H9 (cell line): ENCODE measurements around the gene CDK16. TPM values are rescaled to one million over a fixed set of nuclear protein-coding genes. Genes with fewer than 3 reads are reported as not detected.

Source experiments
- DNase-seq: peaks from one replicate; pipeline ENCODE4 v3.0.0-alpha.2; 2017
- H2AFZ ChIP-seq: one replicate; pipeline ENCODE4 v1.6.1; 2013; ENCODE audit warnings: mild to moderate bottlenecking, low read length, control low read depth, moderate library complexity
- H2AK5ac ChIP-seq: 2 replicates; pipeline ENCODE4 v1.6.1; 2013; ENCODE audit warnings: low read length, control low read depth, mixed read lengths; ENCODE audit not compliant: insufficient read length
- H2BK120ac ChIP-seq: one replicate; pipeline ENCODE4 v1.6.1; 2013; ENCODE audit warnings: low read depth, mild to moderate bottlenecking, low read length, control low read depth, inconsistent platforms; ENCODE audit not compliant: poor library complexity, severe bottlenecking
- H2BK12ac ChIP-seq: 2 replicates; pipeline ENCODE4 v1.6.1; 2013; ENCODE audit warnings: low read length, control low read depth, mixed read lengths, low read depth; ENCODE audit not compliant: insufficient read length
- H2BK15ac ChIP-seq: 2 replicates; pipeline ENCODE4 v1.6.1; 2013; ENCODE audit warnings: low read depth, low read length, control low read depth
- H2BK20ac ChIP-seq: one replicate; pipeline ENCODE4 v1.6.1; 2013; ENCODE audit warnings: low read depth, mild to moderate bottlenecking, low read length, control low read depth, inconsistent platforms; ENCODE audit not compliant: poor library complexity, severe bottlenecking
- H2BK5ac ChIP-seq: 2 replicates; pipeline ENCODE4 v1.6.1; 2013; ENCODE audit warnings: low read length, control low read depth, mixed read lengths; ENCODE audit not compliant: insufficient read length
- H3K14ac ChIP-seq: 2 replicates; pipeline ENCODE4 v1.6.1; 2013; ENCODE audit warnings: low read length, control low read depth; ENCODE audit not compliant: insufficient read depth
- H3K18ac ChIP-seq: 2 replicates; pipeline ENCODE4 v1.6.1; 2013; ENCODE audit warnings: low read depth, mild to moderate bottlenecking, mixed read lengths, low read length, control low read depth; ENCODE audit not compliant: insufficient read length
- H3K23ac ChIP-seq: 2 replicates; pipeline ENCODE4 v1.6.1; 2013; ENCODE audit warnings: low read length, control low read depth, mixed read lengths, low read depth; ENCODE audit not compliant: insufficient read length
- H3K23me2 ChIP-seq: 2 replicates; pipeline ENCODE4 v1.6.1; 2013; ENCODE audit warnings: low read depth, mild to moderate bottlenecking, mixed read lengths, low read length, control low read depth; ENCODE audit not compliant: insufficient read length, poor library complexity, severe bottlenecking
- H3K27ac ChIP-seq: 2 replicates; pipeline ENCODE4 v1.5.1; 2013; ENCODE audit warnings: low read length, control low read depth, mixed read lengths, low read depth; ENCODE audit not compliant: insufficient read length
- H3K27me3 ChIP-seq: 2 replicates; pipeline ENCODE4 v1.6.1; 2013; ENCODE audit warnings: low read length, control low read depth, inconsistent platforms; ENCODE audit not compliant: insufficient read depth
- H3K4ac ChIP-seq: 2 replicates; pipeline ENCODE4 v1.6.1; 2013; ENCODE audit warnings: low read depth, mild to moderate bottlenecking, control low read depth, inconsistent platforms, low read length, moderate library complexity
- H3K4me1 ChIP-seq: 2 replicates; pipeline ENCODE4 v1.6.1; 2013; ENCODE audit warnings: low read length, control low read depth, inconsistent platforms; ENCODE audit not compliant: insufficient read depth
- H3K4me2 ChIP-seq: 2 replicates; pipeline ENCODE4 v1.6.1; 2013; ENCODE audit warnings: low read length, control low read depth, mixed read lengths; ENCODE audit not compliant: insufficient read length, insufficient read depth
- H3K56ac ChIP-seq: 2 replicates; pipeline ENCODE4 v1.6.1; 2013; ENCODE audit warnings: low read depth, mild to moderate bottlenecking, mixed read lengths, low read length, control low read depth; ENCODE audit not compliant: insufficient read length
- H3K79me1 ChIP-seq: 2 replicates; pipeline ENCODE4 v1.6.1; 2013; ENCODE audit warnings: low read depth, mild to moderate bottlenecking, moderate library complexity, low read length, control low read depth, inconsistent platforms; ENCODE audit not compliant: insufficient read depth, poor library complexity, severe bottlenecking
- H3K79me2 ChIP-seq: 2 replicates; pipeline ENCODE4 v1.6.1; 2013; ENCODE audit warnings: low read length, control low read depth, inconsistent platforms; ENCODE audit not compliant: insufficient read depth
- H3K9ac ChIP-seq: 2 replicates; pipeline ENCODE4 v1.6.1; 2013; ENCODE audit warnings: low read length, control low read depth, mixed read lengths; ENCODE audit not compliant: insufficient read length; ENCODE audit errors: extremely low read depth
- H3K9me3 ChIP-seq: one replicate; pipeline ENCODE4 v1.6.1; 2013; ENCODE audit warnings: low read depth, low read length, inconsistent platforms; ENCODE audit not compliant: control insufficient read depth
- H3T11ph ChIP-seq: one replicate; pipeline ENCODE4 v1.6.1; 2013; ENCODE audit warnings: mild to moderate bottlenecking, low read length, control low read depth, inconsistent platforms
- H4K20me1 ChIP-seq: one replicate; pipeline ENCODE4 v1.6.1; 2013; ENCODE audit not compliant: control insufficient read depth, insufficient read length, insufficient read depth
- H4K5ac ChIP-seq: 2 replicates; pipeline ENCODE4 v1.6.1; 2013; ENCODE audit warnings: low read depth, mild to moderate bottlenecking, mixed read lengths, low read length, control low read depth; ENCODE audit not compliant: insufficient read length
- H4K8ac ChIP-seq: replicated peaks from 2 replicates; pipeline ENCODE4 v1.6.1; 2013; ENCODE audit warnings: low read length, control low read depth, mixed read lengths, low read depth; ENCODE audit not compliant: insufficient read length
- H4K91ac ChIP-seq: 2 replicates; pipeline ENCODE4 v1.6.1; 2013; ENCODE audit warnings: low read depth, mild to moderate bottlenecking, moderate library complexity, mixed read lengths, low read length, control low read depth; ENCODE audit not compliant: insufficient read length
- H3K27ac Mint-ChIP-seq, 3 experiments: 2 replicates in 2 of 3; 3 replicates in 1 of 3; pipeline ENCODE4 v1.8.0; 2020 to 2021; ENCODE audit warnings: mixed read lengths in 3 of 3, mild to moderate bottlenecking in 1 of 3, moderate library complexity in 1 of 3
- H3K27me3 Mint-ChIP-seq: 2 replicates; pipeline ENCODE4 v1.8.0; 2021; ENCODE audit warnings: low read depth, mild to moderate bottlenecking, moderate library complexity, mixed read lengths
- H3K36me3 Mint-ChIP-seq, 3 experiments: 2 replicates in 2 of 3; 3 replicates in 1 of 3; pipeline ENCODE4 v1.8.0; 2020 to 2021; ENCODE audit warnings: low read depth in 3 of 3, mixed read lengths in 3 of 3; ENCODE audit not compliant: insufficient read depth in 1 of 3
- H3K4me1 Mint-ChIP-seq, 2 experiments: 2 replicates each; pipeline ENCODE4 v1.8.0; 2020; ENCODE audit warnings: mixed read lengths in 2 of 2
- H3K4me3 Mint-ChIP-seq, 2 experiments: 2 replicates in 1 of 2; 3 replicates in 1 of 2; pipeline ENCODE4 v1.8.0; 2020 to 2021; ENCODE audit warnings: mild to moderate bottlenecking in 2 of 2, mixed read lengths in 2 of 2, moderate library complexity in 1 of 2
- H3K9me3 Mint-ChIP-seq, 2 experiments: 2 replicates in 1 of 2; 3 replicates in 1 of 2; pipeline ENCODE4 v1.8.0; 2020; ENCODE audit warnings: mild to moderate bottlenecking in 2 of 2, mixed read lengths in 2 of 2, moderate library complexity in 1 of 2
- CTCF ChIP-seq: fragments of 200-600 bp; sonication (generic); conservative IDR thresholded peaks from 3 replicates; pipeline ENCODE4 v1.8.0; 2021; ENCODE audit warnings: antibody characterized with exemption, mild to moderate bottlenecking
- WGBS: extraction: QIAGEN DNeasy Blood & Tissue Kit; methylation state at CpG from one replicate; pipeline ENCODE4 v1.1.7; 2013; ENCODE audit warnings: missing lambda C conversion rate, low lambda C conversion rate, mixed read lengths; ENCODE audit not compliant: insufficient read length; ENCODE audit errors: extremely low coverage; 5-methylcytosine and 5-hydroxymethylcytosine counted together
- total RNA-seq: library from RNA; stranded (reverse); gene quantifications from 2 replicates; pipeline ENCODE4 v1.2.1, GENCODE V29; 2021

The CDK16 gene
- total RNA-seq, 1 experiment from 2014 or later: 226 TPM

DNA sequence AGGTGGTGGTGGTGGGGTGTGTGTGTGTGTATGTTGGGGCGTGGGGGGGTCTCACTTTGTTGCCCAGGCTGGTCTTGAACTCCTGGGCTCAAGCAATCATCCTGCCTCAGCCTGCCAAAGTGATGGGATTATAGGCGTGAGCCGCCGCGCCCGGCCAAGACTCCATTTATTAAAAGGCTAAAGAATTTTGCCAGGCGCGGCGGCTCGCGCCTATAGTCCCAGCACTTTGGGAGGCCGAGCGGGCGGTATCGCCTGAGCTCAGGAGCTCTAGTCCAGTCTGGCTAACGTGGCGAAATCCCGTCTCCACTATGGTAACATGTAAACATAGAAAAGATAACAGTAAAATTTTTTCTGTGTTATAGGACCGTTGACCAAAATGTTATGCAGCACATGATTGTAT lies 28.6 kb upstream of the CDK16 start:
- 0 out of 2 replicates have a peak, but pooled peaks cover under 1% of the 10 kb centered on the region for H3K4me1 ChIP-seq
- peaks cover 1% of the 10 kb centered on the region for H3K27me3 Mint-ChIP-seq
- H3T11ph ChIP-seq: no peak overlapping the region
- H3K9me3 Mint-ChIP-seq: peaks cover 21 to 49% of the 10 kb centered on the region in 2 experiments
- no peak overlapping the region for H4K8ac ChIP-seq
- no peak overlapping the region for H2AFZ ChIP-seq
- no peak overlapping the region for H3K27ac ChIP-seq
- H2AK5ac ChIP-seq: no peak overlapping the region
- no peak overlapping the region for H3K4me3 Mint-ChIP-seq
- H3K23me2 ChIP-seq: peaks cover 15% of the 10 kb centered on the region
- no peak overlapping the region for H2BK5ac ChIP-seq
- H3K79me1 ChIP-seq: no peaks in the 10 kb centered on the region
- DNase-seq: no peak
- H3K4me2 ChIP-seq: peak overlapping the region; percentile 75
- no peak overlapping the region for H3K23ac ChIP-seq
- no peak overlapping the region for H2BK120ac ChIP-seq
- H3K56ac ChIP-seq: no peak overlapping the region
- no peak overlapping the region for H3K4ac ChIP-seq
- peaks cover 11 to 18% of the 10 kb centered on the region in 2 experiments for H3K4me1 Mint-ChIP-seq
- H3K79me2 ChIP-seq: peaks cover 9% of the 10 kb centered on the region; the same call in 1 of the 2 replicates
- TF ChIP-seq CTCF: no peak
- no peaks in the 10 kb centered on the region for H3K27me3 ChIP-seq
- no peak overlapping the region for H4K5ac ChIP-seq
- no peak overlapping the region for H3K14ac ChIP-seq
- WGBS: no CpG with 5 or more reads among the region's 19 CpGs
- no peak overlapping the region for H2BK12ac ChIP-seq
- no peak overlapping the region for H2BK20ac ChIP-seq
- no peak overlapping the region; a peak in 1 of 7 replicates for H3K27ac Mint-ChIP-seq
- no peaks in the 10 kb centered on the region for H4K20me1 ChIP-seq
- H4K91ac ChIP-seq: no peak overlapping the region
- H3K9ac ChIP-seq: no peak overlapping the region
- peaks cover 16 to 29% (median 26%) of the 10 kb centered on the region in 3 experiments for H3K36me3 Mint-ChIP-seq
- H3K18ac ChIP-seq: no peak overlapping the region
- no peaks in the 10 kb centered on the region for H3K9me3 ChIP-seq
- no peak overlapping the region for H2BK15ac ChIP-seq
